Prostate gland (tissue), 2 donors: ENCODE results near the gene MARCHF11.

Source experiments
- POLR2A ChIP-seq: fragments of 450-650 bp; IDR thresholded peaks from one replicate; pipeline ENCODE4 v1.6.1; 2016; ENCODE audit warnings: antibody characterized with exemption, mild to moderate bottlenecking
- POLR2AphosphoS5 ChIP-seq: sonication (generic); formaldehyde crosslinking; IDR thresholded peaks from one replicate; pipeline ENCODE4 v1.6.1; 2017; ENCODE audit warnings: antibody characterized with exemption
- TF ChIP-seq, protein P1 (sequence below), 4 experiments: fragments of 200-600 bp in 2 of 4; fragments of 450-650 bp in 2 of 4; sonication (generic) in 2 of 4; IDR thresholded peaks; 1 replicate in 3 of 4; 2 replicates in 1 of 4; pipeline ENCODE4 v1.5.1; 2016 to 2019; ENCODE audit warnings: antibody characterized with exemption in 4 of 4, mild to moderate bottlenecking in 2 of 4, moderate library complexity in 2 of 4

DNA sequence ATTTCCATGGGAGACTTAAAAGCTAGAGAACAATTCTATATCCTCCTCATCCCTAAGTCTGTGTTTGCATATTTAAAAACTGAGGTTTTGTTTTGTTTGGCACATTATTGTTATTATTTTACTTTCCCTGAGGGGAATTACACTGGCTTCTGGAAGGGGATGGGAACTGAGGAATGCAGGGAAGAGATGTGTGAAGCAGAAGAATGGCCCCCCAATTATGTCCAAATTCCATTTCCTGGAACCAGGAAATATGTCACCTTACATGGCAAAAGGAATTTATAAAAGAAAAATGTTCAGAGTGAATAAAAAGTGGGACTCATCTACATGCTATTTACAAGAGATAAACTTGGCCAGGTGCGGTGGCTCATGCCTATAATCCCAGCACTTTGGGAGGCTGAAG, 129.8 kb downstream of the MARCHF11 start:
- no peak for TF ChIP-seq POLR2AphosphoS5
- TF ChIP-seq, protein P1, sequence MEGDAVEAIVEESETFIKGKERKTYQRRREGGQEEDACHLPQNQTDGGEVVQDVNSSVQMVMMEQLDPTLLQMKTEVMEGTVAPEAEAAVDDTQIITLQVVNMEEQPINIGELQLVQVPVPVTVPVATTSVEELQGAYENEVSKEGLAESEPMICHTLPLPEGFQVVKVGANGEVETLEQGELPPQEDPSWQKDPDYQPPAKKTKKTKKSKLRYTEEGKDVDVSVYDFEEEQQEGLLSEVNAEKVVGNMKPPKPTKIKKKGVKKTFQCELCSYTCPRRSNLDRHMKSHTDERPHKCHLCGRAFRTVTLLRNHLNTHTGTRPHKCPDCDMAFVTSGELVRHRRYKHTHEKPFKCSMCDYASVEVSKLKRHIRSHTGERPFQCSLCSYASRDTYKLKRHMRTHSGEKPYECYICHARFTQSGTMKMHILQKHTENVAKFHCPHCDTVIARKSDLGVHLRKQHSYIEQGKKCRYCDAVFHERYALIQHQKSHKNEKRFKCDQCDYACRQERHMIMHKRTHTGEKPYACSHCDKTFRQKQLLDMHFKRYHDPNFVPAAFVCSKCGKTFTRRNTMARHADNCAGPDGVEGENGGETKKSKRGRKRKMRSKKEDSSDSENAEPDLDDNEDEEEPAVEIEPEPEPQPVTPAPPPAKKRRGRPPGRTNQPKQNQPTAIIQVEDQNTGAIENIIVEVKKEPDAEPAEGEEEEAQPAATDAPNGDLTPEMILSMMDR (IDR thresholded peaks at IDR 0.05): no peak
- no peak for TF ChIP-seq POLR2A
